GM12878 (cell line): ENCODE results near the gene GADD45A. TPM values are rescaled to one million over a fixed set of nuclear protein-coding genes. Genes with fewer than 3 reads are reported as not detected.

Experiments
- ATAC-seq: fragments of 200-7000 bp; cut with Tn5 transposase; 3 replicates; pipeline ENCODE4 v1.9.1; 2020; ENCODE audit warnings: mild to moderate bottlenecking, moderate library complexity
- BruUV-seq: library from RNA; stranded (reverse); fragments of 400-500 nt; replicated peaks from 2 replicates; lab custom pipeline; 2021; lab: Mats Ljungman, UMichigan
- CTCF ChIA-PET: fragments of 300-600 bp; sonication (Branson Sonifier 250); formaldehyde crosslinking; extraction: SDS; loops from one replicate; lab custom pipeline; 2021; ENCODE audit warnings: inconsistent platforms; lab: Yijun Ruan, JAX
- POLR2A ChIA-PET: fragments of 350-600 bp; formaldehyde crosslinking; extraction: SDS; loops from one replicate; lab custom pipeline; 2021; ENCODE audit warnings: inconsistent platforms; lab: Charles Lee
- RAD21 ChIA-PET: fragments of 300-600 bp; sonication (Branson Sonifier 250); formaldehyde crosslinking; loops from one replicate; lab custom pipeline; 2023; ENCODE audit warnings: antibody characterized with exemption; ENCODE audit not compliant: unreplicated experiment; lab: Charles Lee
- SMC1A ChIA-PET: fragments of 300-600 bp; sonication (Branson Sonifier 250); formaldehyde crosslinking; loops from one replicate; lab custom pipeline; 2023; ENCODE audit not compliant: unreplicated experiment, uncharacterized antibody; lab: Charles Lee
- DNase-seq: peaks from one replicate; pipeline ENCODE4 v3.0.0-alpha.2; 2011; ENCODE audit warnings: low read depth, low spot score
- FAIRE-seq: peaks from 3 replicates; lab custom pipeline; 2011; peaks lifted over from hg19 to GRCh38; lab: Jason Lieb, UNC
- H2AFZ ChIP-seq: 2 replicates; pipeline ENCODE4 v1.6.0; 2011; ENCODE audit warnings: low read depth, low read length, control low read depth; ENCODE audit not compliant: control insufficient read depth
- H3K27ac ChIP-seq: 2 replicates; pipeline ENCODE4 v1.5.1; 2011; ENCODE audit warnings: control low read depth; ENCODE audit not compliant: control insufficient read depth, insufficient read depth
- H3K27me3 ChIP-seq, 2 experiments: replicated peaks in 1 of 2; 2 replicates each; pipeline versions ENCODE4 v1.6.0 to v1.6.1; 2011; ENCODE audit warnings: low read length in 1 of 2; ENCODE audit not compliant: control insufficient read depth in 2 of 2, insufficient read depth in 2 of 2
- H3K36me3 ChIP-seq, 2 experiments: 2 replicates each; pipeline ENCODE4 v1.5.1; 2011; ENCODE audit warnings: low read length in 1 of 2; ENCODE audit not compliant: control insufficient read depth in 2 of 2, insufficient read depth in 2 of 2
- H3K4me1 ChIP-seq: 2 replicates; pipeline ENCODE4 v1.6.1; 2011; ENCODE audit warnings: mild to moderate bottlenecking, low read length, moderate library complexity, mixed read lengths; ENCODE audit not compliant: control insufficient read depth, insufficient read depth
- H3K4me2 ChIP-seq: 2 replicates; pipeline ENCODE4 v1.6.0; 2011; ENCODE audit warnings: control low read depth; ENCODE audit not compliant: control insufficient read depth, insufficient read depth
- H3K4me3 ChIP-seq: fragments of 200-600 bp; sonication (generic); 2 replicates; pipeline ENCODE4 v1.5.1; 2016
- H3K79me2 ChIP-seq: 2 replicates; pipeline ENCODE4 v1.6.0; 2011; ENCODE audit warnings: low read length; ENCODE audit not compliant: control insufficient read depth, insufficient read depth
- H3K9ac ChIP-seq: 2 replicates; pipeline ENCODE4 v1.8.0; 2011; ENCODE audit warnings: low read length, control low read depth, mixed read lengths; ENCODE audit not compliant: control insufficient read depth, insufficient read depth
- H3K9me3 ChIP-seq: replicated peaks from 3 replicates; pipeline ENCODE4 v1.5.1; 2011; ENCODE audit warnings: mild to moderate bottlenecking, low read length; ENCODE audit not compliant: control insufficient read depth, insufficient read depth
- H4K20me1 ChIP-seq: 2 replicates; pipeline ENCODE4 v1.6.0; 2011; ENCODE audit not compliant: control insufficient read depth, insufficient read depth
- BCL3 ChIP-seq: IDR thresholded peaks from 2 replicates; pipeline ENCODE4 v1.6.1; 2011; ENCODE audit warnings: borderline replicate concordance, low read depth, mild to moderate bottlenecking, moderate library complexity, low read length; ENCODE audit not compliant: insufficient read depth, poor library complexity, severe bottlenecking
- CREB1 ChIP-seq: IDR thresholded peaks from 2 replicates; pipeline ENCODE4 v1.6.1; 2012; ENCODE audit warnings: low read depth, mild to moderate bottlenecking, inconsistent platforms
- EZH2 ChIP-seq: IDR thresholded peaks from 2 replicates; pipeline ENCODE4 v1.6.1; 2012; ENCODE audit warnings: low read depth, mild to moderate bottlenecking, control low read depth, inconsistent platforms, low read length, borderline replicate concordance; ENCODE audit not compliant: control insufficient read depth
- HDAC6 ChIP-seq: fragments of 200-600 bp; sonication (generic); IDR thresholded peaks from one replicate; pipeline ENCODE4 v1.8.0; 2017; ENCODE audit warnings: antibody characterized with exemption; ENCODE audit not compliant: unreplicated experiment
- JUNB ChIP-seq: IDR thresholded peaks from 2 replicates; pipeline ENCODE4 v1.6.1; 2016; ENCODE audit warnings: antibody characterized with exemption, mild to moderate bottlenecking
- MXI1 ChIP-seq: fragments of 150-350 bp; IDR thresholded peaks from 2 replicates; pipeline ENCODE4 v1.6.1; 2011; ENCODE audit warnings: low read depth, mild to moderate bottlenecking, inconsistent platforms, low read length, improper control_type of control experiment
- NFYA ChIP-seq: IDR thresholded peaks from 2 replicates; pipeline ENCODE4 v1.6.1; 2011; ENCODE audit warnings: low read depth, mild to moderate bottlenecking, low read length, improper control_type of control experiment, borderline replicate concordance
- NR2C1 ChIP-seq: fragments of 450-650 bp; IDR thresholded peaks from 2 replicates; pipeline ENCODE4 v1.6.1; 2017; ENCODE audit warnings: antibody characterized with exemption, mild to moderate bottlenecking, moderate library complexity
- PAX5 ChIP-seq: IDR thresholded peaks from 2 replicates; pipeline ENCODE4 v1.6.1; 2011; ENCODE audit warnings: low read depth, low read length, borderline replicate concordance
- RB1 ChIP-seq: fragments of 450-650 bp; formaldehyde crosslinking; IDR thresholded peaks from 2 replicates; pipeline ENCODE4 v1.6.1; 2017; ENCODE audit warnings: mild to moderate bottlenecking, borderline replicate concordance
- RCOR1 ChIP-seq: conservative IDR thresholded peaks from 2 replicates; pipeline ENCODE4 v1.6.1; 2012; ENCODE audit warnings: low read depth, low read length, improper control_type of control experiment
- ZNF274 ChIP-seq: IDR thresholded peaks from one replicate; pipeline ENCODE4 v1.8.0; 2011; ENCODE audit not compliant: insufficient read length, insufficient read depth
- ZNF384 ChIP-seq: IDR thresholded peaks from 2 replicates; pipeline ENCODE4 v1.6.1; 2012; ENCODE audit warnings: low read depth, mild to moderate bottlenecking, low read length, improper control_type of control experiment, borderline replicate concordance
- WGBS: methylation state at CpG from one replicate; pipeline ENCODE4 v1.1.6; 2016; ENCODE audit warnings: low lambda C conversion rate; ENCODE audit not compliant: insufficient replicate concordance, insufficient coverage; ENCODE audit errors: missing lambda C conversion rate; 5-methylcytosine and 5-hydroxymethylcytosine counted together
- in situ Hi-C: fragments of 300-500 bp; cut with MboI; formaldehyde crosslinking; loops from 9 replicates; pipeline ENCODE4 v1.14.3; 2018; ENCODE audit warnings: mixed read lengths
- intact Hi-C: fragments of 100-400 bp; cut with micrococcal nuclease; formaldehyde crosslinking; loops from one replicate; pipeline ENCODE4 v1.14.2; 2022; ENCODE audit not compliant: unreplicated experiment
- polyA plus RNA-seq, 11 experiments: library from polyadenylated mRNA; depleted of rRNA in 4 of 11; unstranded in 6 of 11; stranded (reverse) in 5 of 11; fragments of >200 nt; fragmentation: Nextera tagmentation in 4 of 11; fragmentation: Illumina TruSeq in 1 of 11; extraction: Ambion mirVana in 4 of 11; extraction: Trizol in 1 of 11; gene quantifications; 1 replicate in 1 of 11; 2 replicates in 10 of 11; pipeline versions ENCODE4 v1.2.1 to v1.2.3, GENCODE V29; 2011 to 2016; ENCODE audit warnings: inconsistent platforms in 2 of 11, missing spikeins in 2 of 11, low read depth in 1 of 11
- total RNA-seq, 4 experiments: library from RNA; depleted of rRNA in 3 of 4; stranded (reverse); fragments of >200 nt in 3 of 4; fragmentation: Illumina TruSeq in 1 of 4; extraction: Trizol in 1 of 4; gene quantifications; 2 replicates each; pipeline versions ENCODE4 v1.2.1 to v1.2.3, GENCODE V29; 2013 to 2021
- TF ChIP-seq, protein P1 (sequence below): fragments of 450-650 bp; IDR thresholded peaks from 2 replicates; pipeline ENCODE4 v1.6.1; 2016; ENCODE audit warnings: mild to moderate bottlenecking
- TF ChIP-seq, protein P2 (sequence below): fragments of 450-650 bp; IDR thresholded peaks from 2 replicates; pipeline ENCODE4 v1.6.1; 2017; ENCODE audit warnings: mild to moderate bottlenecking, moderate library complexity

GADD45A gene
- total and polyA plus RNA-seq, 10 of the 15 experiments (the other 5 are each of a cell fraction or from before 2014, with no cell fraction given), result 4.7 to 48.9 (median 18.5) TPM

DNA sequence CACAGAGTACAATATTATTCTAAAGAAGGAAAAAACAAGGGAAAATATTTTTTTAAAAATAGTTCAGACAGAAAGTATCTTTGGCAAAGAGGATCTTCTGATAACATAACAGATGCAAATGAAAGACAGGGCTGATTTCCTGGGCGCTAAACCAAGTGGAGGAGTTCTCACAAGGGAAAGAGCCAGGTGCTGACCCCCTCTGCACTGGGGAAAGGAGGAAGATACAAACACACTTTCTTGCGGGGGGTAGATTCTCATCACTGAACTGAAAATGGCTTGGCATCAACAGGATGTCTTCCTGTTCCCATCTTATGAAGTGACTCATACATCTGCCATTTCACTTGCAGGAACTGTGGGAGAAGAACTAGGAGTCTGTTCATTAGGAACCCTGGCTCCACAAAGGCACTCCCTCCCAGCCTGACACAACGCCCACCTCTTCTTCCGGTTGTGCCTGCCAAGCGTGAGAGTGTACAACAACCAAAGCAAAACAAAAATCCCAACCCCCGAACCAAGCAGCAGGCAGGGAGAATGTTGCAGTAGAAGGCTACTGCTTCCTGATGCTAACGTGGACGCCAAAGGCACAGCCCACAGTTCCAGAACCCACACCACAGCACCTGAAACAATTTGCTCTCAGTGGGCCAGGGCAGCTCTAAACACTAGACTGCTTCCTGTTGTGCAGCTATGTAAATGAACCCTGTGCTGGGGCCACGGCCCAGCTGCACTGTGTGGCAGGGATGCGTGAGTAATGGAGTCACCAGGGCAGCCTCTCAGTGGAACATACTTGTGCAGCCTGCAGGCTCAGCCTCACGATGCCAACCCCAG is 51.0 kb downstream of the GADD45A start:
- DNase-seq (peak; percentile 64), ATAC-seq (peak; percentile 95), FAIRE-seq (peak; percentile 78)
- H3K27ac ChIP-seq, result peak overlapping the region; percentile 79
- no peaks in the 10 kb centered on the region for H4K20me1 ChIP-seq
- H3K9ac ChIP-seq, result peak overlapping the region; percentile 22
- H3K27me3 ChIP-seq, result no peaks in the 10 kb centered on the region
- peak overlapping the region; percentile 88 for H2AFZ ChIP-seq
- no peaks in the 10 kb centered on the region for H3K9me3 ChIP-seq
- H3K36me3 ChIP-seq, result no peaks in the 10 kb centered on the region
- ChIA-PET POLR2A (interaction anchor here (1.2 to 1.6 kb wide), 2 partner anchors 25 to 51 kb away, joined by 4 to 8 read pairs; partner anchors contain the start of gene GADD45A), RAD21 (interaction anchor here (2.2 to 2.9 kb wide), 2 partner anchors 19 to 24 kb away, joined by 11 to 14 read pairs; no protein-coding TSS in a partner anchor), SMC1A (interaction anchor here (1.1 to 14.7 kb wide), 9 partner anchors 10 to 52 kb away, joined by 3 to 227 read pairs (median 11); partner anchors contain the start of gene GADD45A), CTCF (interaction anchor here (1.0 to 5.7 kb wide), 7 partner anchors 11 to 521 kb away, joined by 3 to 33 read pairs (median 4); no protein-coding TSS in a partner anchor)
- H3K79me2 ChIP-seq, result no peaks in the 10 kb centered on the region
- in situ Hi-C loops, result no loop called here
- H3K4me2 ChIP-seq, result peak overlapping the region; percentile 70
- 0% methylated on average over 11 of the region's 11 CpGs for WGBS
- peaks cover 35% of the 10 kb centered on the region for H3K4me1 ChIP-seq
- BruUV-seq, result TSS peak; percentile 70
- intact Hi-C loops, result loop anchor here (2.0 kb wide), 1 partner anchor 25 kb away; no protein-coding TSS in a partner anchor
- peak overlapping the region; percentile 42 for H3K4me3 ChIP-seq
- no peak for TF ChIP-seq EZH2
- TF ChIP-seq NFYA, result no peak
- TF ChIP-seq, protein P1, sequence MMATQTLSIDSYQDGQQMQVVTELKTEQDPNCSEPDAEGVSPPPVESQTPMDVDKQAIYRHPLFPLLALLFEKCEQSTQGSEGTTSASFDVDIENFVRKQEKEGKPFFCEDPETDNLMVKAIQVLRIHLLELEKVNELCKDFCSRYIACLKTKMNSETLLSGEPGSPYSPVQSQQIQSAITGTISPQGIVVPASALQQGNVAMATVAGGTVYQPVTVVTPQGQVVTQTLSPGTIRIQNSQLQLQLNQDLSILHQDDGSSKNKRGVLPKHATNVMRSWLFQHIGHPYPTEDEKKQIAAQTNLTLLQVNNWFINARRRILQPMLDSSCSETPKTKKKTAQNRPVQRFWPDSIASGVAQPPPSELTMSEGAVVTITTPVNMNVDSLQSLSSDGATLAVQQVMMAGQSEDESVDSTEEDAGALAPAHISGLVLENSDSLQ, result no peak
- no peak for TF ChIP-seq MXI1
- no peak for TF ChIP-seq ZNF384
- no peak for TF ChIP-seq JUNB
- no peak for TF ChIP-seq CREB1
- no peak for TF ChIP-seq BCL3
- TF ChIP-seq, protein P2, sequence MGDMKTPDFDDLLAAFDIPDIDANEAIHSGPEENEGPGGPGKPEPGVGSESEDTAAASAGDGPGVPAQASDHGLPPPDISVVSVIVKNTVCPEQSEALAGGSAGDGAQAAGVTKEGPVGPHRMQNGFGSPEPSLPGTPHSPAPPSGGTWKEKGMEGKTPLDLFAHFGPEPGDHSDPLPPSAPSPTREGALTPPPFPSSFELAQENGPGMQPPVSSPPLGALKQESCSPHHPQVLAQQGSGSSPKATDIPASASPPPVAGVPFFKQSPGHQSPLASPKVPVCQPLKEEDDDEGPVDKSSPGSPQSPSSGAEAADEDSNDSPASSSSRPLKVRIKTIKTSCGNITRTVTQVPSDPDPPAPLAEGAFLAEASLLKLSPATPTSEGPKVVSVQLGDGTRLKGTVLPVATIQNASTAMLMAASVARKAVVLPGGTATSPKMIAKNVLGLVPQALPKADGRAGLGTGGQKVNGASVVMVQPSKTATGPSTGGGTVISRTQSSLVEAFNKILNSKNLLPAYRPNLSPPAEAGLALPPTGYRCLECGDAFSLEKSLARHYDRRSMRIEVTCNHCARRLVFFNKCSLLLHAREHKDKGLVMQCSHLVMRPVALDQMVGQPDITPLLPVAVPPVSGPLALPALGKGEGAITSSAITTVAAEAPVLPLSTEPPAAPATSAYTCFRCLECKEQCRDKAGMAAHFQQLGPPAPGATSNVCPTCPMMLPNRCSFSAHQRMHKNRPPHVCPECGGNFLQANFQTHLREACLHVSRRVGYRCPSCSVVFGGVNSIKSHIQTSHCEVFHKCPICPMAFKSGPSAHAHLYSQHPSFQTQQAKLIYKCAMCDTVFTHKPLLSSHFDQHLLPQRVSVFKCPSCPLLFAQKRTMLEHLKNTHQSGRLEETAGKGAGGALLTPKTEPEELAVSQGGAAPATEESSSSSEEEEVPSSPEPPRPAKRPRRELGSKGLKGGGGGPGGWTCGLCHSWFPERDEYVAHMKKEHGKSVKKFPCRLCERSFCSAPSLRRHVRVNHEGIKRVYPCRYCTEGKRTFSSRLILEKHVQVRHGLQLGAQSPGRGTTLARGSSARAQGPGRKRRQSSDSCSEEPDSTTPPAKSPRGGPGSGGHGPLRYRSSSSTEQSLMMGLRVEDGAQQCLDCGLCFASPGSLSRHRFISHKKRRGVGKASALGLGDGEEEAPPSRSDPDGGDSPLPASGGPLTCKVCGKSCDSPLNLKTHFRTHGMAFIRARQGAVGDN, result peak; percentile 79
- TF ChIP-seq ZNF274, result no peak
- no peak for TF ChIP-seq NR2C1
- TF ChIP-seq RB1, result no peak
- no peak for TF ChIP-seq RCOR1
- TF ChIP-seq PAX5, result no peak
- TF ChIP-seq HDAC6, result no peak
